PC-9 (cell line): ENCODE results near the gene TMEM174. TPM values are rescaled to one million over a fixed set of nuclear protein-coding genes. Genes with fewer than 3 reads are reported as not detected.

Source experiments
- BruUV-seq: library from RNA; stranded (reverse); fragments of 400-500 nt; replicated peaks from 2 replicates; lab custom pipeline; 2021; lab: Mats Ljungman, UMichigan
- CTCF ChIA-PET: fragments of 300-600 bp; sonication (Branson Sonifier 250); formaldehyde crosslinking; loops from one replicate; lab custom pipeline; 2022; ENCODE audit warnings: antibody characterized with exemption; lab: Charles Lee
- POLR2A ChIA-PET: fragments of 300-600 bp; sonication (Branson Sonifier 250); formaldehyde crosslinking; loops from one replicate; lab custom pipeline; 2022; ENCODE audit warnings: antibody characterized with exemption; ENCODE audit not compliant: unreplicated experiment; lab: Charles Lee
- DNase-seq, 2 experiments: peaks; one replicate each; pipeline versions ENCODE4 v3.0.0 to v3.0.0-alpha.2; 2015 to 2022; ENCODE audit warnings: mixed read lengths in 1 of 2
- H2AFZ ChIP-seq: fragments of 200-600 bp; sonication (generic); 2 replicates; pipeline ENCODE4 v1.8.1; 2017; ENCODE audit warnings: antibody characterized with exemption
- H3F3A ChIP-seq: fragments of 200-600 bp; sonication (generic); 2 replicates; pipeline ENCODE4 v1.8.1; 2017; ENCODE audit warnings: antibody characterized with exemption, mild to moderate bottlenecking, low read depth; ENCODE audit not compliant: insufficient read depth
- H3K27ac ChIP-seq: fragments of 200-600 bp; sonication (generic); 2 replicates; pipeline ENCODE4 v1.6.1; 2016; ENCODE audit warnings: mixed run types
- H3K27me3 ChIP-seq: fragments of 200-600 bp; sonication (generic); 2 replicates; pipeline ENCODE4 v1.6.1; 2016; ENCODE audit warnings: low read depth, mixed run types; ENCODE audit not compliant: insufficient read depth
- H3K36me3 ChIP-seq: fragments of 200-600 bp; sonication (generic); 2 replicates; pipeline ENCODE4 v1.6.1; 2016; ENCODE audit warnings: low read depth, mixed run types
- H3K4me1 ChIP-seq: fragments of 200-600 bp; sonication (generic); replicated peaks from 2 replicates; pipeline ENCODE4 v1.6.1; 2016; ENCODE audit warnings: mixed run types; ENCODE audit not compliant: insufficient read depth
- H3K4me2 ChIP-seq: fragments of 200-600 bp; sonication (generic); 2 replicates; pipeline ENCODE4 v1.6.1; 2017; ENCODE audit warnings: mixed run types
- H3K4me3 ChIP-seq: fragments of 200-600 bp; sonication (generic); 2 replicates; pipeline ENCODE4 v1.6.1; 2016; ENCODE audit warnings: mixed run types
- H3K79me2 ChIP-seq: fragments of 200-600 bp; sonication (generic); 2 replicates; pipeline ENCODE4 v1.6.1; 2017; ENCODE audit warnings: low read depth, mixed run types
- H3K9me2 ChIP-seq: fragments of 200-600 bp; sonication (generic); 2 replicates; pipeline ENCODE4 v1.8.1; 2017; ENCODE audit warnings: mild to moderate bottlenecking; ENCODE audit not compliant: insufficient read depth
- H3K9me3 ChIP-seq: fragments of 200-600 bp; sonication (generic); 2 replicates; pipeline ENCODE4 v1.8.1; 2016; ENCODE audit warnings: low read depth; ENCODE audit not compliant: insufficient read depth
- H4K20me1 ChIP-seq: fragments of 200-600 bp; sonication (generic); 2 replicates; pipeline ENCODE4 v1.8.1; 2017; ENCODE audit not compliant: insufficient read depth
- EZH2 ChIP-seq: fragments of 200-600 bp; sonication (generic); IDR thresholded peaks from 2 replicates; pipeline ENCODE4 v1.8.0; 2017; ENCODE audit warnings: antibody characterized with exemption, low read depth
- intact Hi-C: fragments of 100-400 bp; cut with micrococcal nuclease; formaldehyde crosslinking; loops from one replicate; pipeline ENCODE4 v1.10.0; 2022; ENCODE audit not compliant: unreplicated experiment
- total RNA-seq: library from RNA; stranded (reverse); gene quantifications from 2 replicates; pipeline ENCODE4 v1.2.3, GENCODE V29; 2021
- TF ChIP-seq, protein P1 (sequence below): fragments of 200-600 bp; sonication (generic); conservative IDR thresholded peaks from 2 replicates; pipeline ENCODE4 v1.6.1; 2017; ENCODE audit warnings: mixed run types, antibody characterized with exemption, mild to moderate bottlenecking, moderate library complexity

TMEM174 gene
- total RNA-seq, 1 experiment from 2014 or later = not detected

DNA sequence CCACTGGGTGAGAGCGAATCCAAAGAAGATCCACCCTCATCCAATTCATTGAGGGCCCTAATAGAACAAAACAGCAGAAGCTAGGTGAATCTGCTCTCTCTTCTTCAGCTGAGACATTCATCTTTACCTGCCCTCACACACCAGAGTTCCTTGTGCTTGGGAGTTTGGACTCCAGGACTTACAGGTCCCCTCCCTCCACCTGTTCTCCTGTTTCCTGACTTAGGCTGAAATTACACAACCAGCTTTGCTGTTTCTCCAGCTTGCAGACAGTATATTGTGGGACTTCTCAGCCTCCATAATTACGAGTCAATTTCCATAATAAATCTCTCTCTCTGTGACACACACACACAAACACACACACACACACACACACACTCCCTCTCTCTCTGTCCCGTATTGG lies 33.5 kb upstream of the TMEM174 start:
- intact Hi-C loops = loop anchor here (5.0 kb wide), 1 partner anchor 313 kb away; no protein-coding TSS in a partner anchor
- Histone ChIP-seq H3K36me3 (no peaks in the 10 kb centered on the region), H3K4me2 (no peak overlapping the region), H3F3A (no peaks in the 10 kb centered on the region), H4K20me1 (no peaks in the 10 kb centered on the region), H3K27ac (no peak overlapping the region), H3K9me2 (no peaks in the 10 kb centered on the region), H3K27me3 (no peaks in the 10 kb centered on the region), H3K4me3 (no peak overlapping the region), H3K9me3 (no peaks in the 10 kb centered on the region), H2AFZ (no peak overlapping the region), H3K79me2 (no peaks in the 10 kb centered on the region), H3K4me1 (no peaks in the 10 kb centered on the region)
- no peak for TF ChIP-seq EZH2
- TF ChIP-seq, protein P1, sequence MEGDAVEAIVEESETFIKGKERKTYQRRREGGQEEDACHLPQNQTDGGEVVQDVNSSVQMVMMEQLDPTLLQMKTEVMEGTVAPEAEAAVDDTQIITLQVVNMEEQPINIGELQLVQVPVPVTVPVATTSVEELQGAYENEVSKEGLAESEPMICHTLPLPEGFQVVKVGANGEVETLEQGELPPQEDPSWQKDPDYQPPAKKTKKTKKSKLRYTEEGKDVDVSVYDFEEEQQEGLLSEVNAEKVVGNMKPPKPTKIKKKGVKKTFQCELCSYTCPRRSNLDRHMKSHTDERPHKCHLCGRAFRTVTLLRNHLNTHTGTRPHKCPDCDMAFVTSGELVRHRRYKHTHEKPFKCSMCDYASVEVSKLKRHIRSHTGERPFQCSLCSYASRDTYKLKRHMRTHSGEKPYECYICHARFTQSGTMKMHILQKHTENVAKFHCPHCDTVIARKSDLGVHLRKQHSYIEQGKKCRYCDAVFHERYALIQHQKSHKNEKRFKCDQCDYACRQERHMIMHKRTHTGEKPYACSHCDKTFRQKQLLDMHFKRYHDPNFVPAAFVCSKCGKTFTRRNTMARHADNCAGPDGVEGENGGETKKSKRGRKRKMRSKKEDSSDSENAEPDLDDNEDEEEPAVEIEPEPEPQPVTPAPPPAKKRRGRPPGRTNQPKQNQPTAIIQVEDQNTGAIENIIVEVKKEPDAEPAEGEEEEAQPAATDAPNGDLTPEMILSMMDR = no peak
- DNase-seq = no peak
- BruUV-seq = no TSS peak
- ChIA-PET CTCF (no interaction called here), POLR2A (no interaction called here)

DNA sequence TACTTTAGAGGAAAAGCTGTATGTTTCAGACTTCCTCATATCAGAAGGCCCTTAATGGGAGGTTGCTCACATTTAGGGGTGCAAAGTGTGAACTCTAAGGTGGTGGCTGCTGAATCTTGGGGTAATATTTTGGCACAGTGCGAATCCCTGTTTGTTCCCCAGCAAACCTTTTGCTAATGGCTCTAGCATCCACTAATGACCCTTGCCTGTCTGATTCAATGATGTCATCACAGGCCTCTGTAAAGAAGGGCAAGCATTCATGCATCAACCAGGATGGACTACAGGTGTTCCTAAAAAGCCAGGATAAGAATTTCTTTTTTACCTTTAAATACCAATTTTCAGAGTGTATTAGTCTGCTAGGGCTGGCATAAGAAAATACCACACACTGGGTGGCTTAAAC lies 32.2 kb upstream of the TMEM174 start:
- Histone ChIP-seq H2AFZ (no peak overlapping the region), H3K4me2 (no peak overlapping the region), H3F3A (no peaks in the 10 kb centered on the region), H3K36me3 (no peaks in the 10 kb centered on the region), H3K27ac (no peak overlapping the region), H3K4me3 (no peak overlapping the region), H3K4me1 (no peaks in the 10 kb centered on the region), H4K20me1 (no peaks in the 10 kb centered on the region), H3K9me3 (no peaks in the 10 kb centered on the region; the same call in 1 of the 2 replicates), H3K9me2 (no peaks in the 10 kb centered on the region), H3K79me2 (no peaks in the 10 kb centered on the region), H3K27me3 (no peaks in the 10 kb centered on the region)
- no TSS peak for BruUV-seq
- POLR2A ChIA-PET = no interaction called here
- no peak for DNase-seq
- intact Hi-C loops = no loop called here
- CTCF ChIA-PET = no interaction called here
- no peak for TF ChIP-seq EZH2
- TF ChIP-seq, protein P1 = no peak

DNA sequence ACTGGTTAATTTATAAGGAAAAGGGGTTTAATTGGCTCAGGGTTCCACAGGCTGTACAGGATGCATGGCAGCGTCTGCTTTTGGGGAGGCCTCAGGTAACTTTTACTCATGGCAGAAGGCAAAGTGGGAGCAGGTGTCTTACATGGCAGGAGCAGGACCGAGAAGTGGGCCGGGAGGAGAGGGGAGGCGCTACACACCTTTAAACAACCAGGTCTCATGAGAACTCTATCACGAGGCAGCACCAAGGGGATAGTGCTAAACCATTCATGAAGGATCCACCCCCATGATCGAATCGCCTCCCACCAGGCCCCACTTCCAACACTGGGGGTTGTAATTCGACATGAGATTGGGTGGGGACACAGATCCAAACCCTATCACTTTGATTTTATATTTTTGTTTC lies 31.0 kb upstream of the TMEM174 start:
- ChIA-PET CTCF (no interaction called here), POLR2A (no interaction called here)
- Histone ChIP-seq H3K4me3 (no peak overlapping the region), H3K9me3 (no peaks in the 10 kb centered on the region; the same call in 1 of the 2 replicates), H3K4me2 (no peak overlapping the region), H3K36me3 (no peaks in the 10 kb centered on the region), H3K27me3 (no peaks in the 10 kb centered on the region), H3K27ac (no peak overlapping the region), H3K79me2 (no peaks in the 10 kb centered on the region), H3K9me2 (no peaks in the 10 kb centered on the region), H2AFZ (no peak overlapping the region), H3K4me1 (no peaks in the 10 kb centered on the region), H4K20me1 (no peaks in the 10 kb centered on the region), H3F3A (no peaks in the 10 kb centered on the region)
- TF ChIP-seq, protein P1 = no peak
- no peak for TF ChIP-seq EZH2
- intact Hi-C loops = no loop called here
- no TSS peak for BruUV-seq
- no peak for DNase-seq
